HG02938 (cell line): ENCODE data around the gene SLC25A25.
"Not testable (repeated sequence)": the region's sequence is repeated elsewhere in the genome, so short reads cannot be mapped to it uniquely, and the experiment has no call there.

Experiments used
- ATAC-seq: cut with Tn5 transposase; IDR thresholded peaks from one replicate; pipeline ENCODE4 v1.9.1; 2021; ENCODE audit warnings: mild to moderate bottlenecking, moderate library complexity; ENCODE audit not compliant: unreplicated experiment

Gene SLC25A25

DNA sequence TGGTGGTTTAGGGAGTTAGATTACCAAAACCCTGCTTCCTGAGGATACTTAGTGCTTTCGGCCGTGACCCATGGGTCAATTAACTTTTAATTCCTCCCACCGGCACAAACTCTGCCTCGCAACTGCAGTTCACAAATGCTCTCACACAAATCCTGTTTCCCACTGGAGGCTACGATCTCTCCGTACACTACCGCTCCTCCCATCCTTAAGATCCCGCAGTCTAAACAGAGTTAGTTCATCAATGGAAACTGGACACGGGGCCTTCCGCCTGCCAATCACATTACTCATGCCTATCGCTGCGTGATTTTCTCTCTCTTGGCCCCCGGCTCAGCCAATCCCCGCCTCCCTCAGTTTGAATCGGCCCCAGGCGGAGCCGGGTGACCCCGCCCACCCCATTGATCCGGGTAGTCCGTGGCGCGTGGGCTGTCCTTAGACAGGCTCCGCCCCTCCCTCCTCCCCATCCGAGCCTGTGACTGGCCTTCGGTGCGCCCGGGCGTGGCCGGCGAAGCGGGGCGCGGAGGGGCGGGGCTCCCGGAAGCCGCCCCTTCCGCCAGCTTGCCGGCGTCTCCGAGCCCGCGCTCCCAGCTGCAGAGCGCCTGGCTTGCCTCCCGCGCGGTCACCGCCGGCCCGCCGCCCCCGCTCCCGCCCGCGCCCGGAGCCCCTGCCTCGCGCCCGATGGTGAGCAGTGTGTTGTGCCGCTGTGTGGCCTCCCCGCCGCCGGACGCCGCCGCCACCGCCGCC lies at the start of gene SLC25A25:
TSS of gene SLC25A25 (plus strand) at position 588 of the 741 bp plus-strand sequence. CDS start at position 676, 88 bp downstream.
- ATAC-seq = peak; percentile 65

DNA sequence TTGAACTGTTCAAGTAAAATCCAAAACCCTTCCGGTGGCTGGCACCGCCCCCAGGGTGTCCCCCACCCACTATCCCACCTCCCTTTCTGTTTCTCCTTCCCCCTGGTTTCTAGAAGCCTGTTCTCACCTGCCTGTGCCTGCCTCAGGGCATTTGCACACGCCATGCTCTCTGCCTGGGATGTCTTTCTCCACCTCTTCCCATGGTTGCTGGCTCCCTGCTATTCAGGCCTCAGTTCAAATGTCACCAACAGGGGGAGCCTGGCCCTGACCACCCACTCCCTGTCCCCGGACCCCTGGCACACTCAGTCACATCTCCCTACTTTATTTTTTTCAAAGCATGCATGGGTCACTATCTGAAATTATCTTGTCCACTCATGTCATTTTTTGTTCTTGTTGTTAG lies 47.3 kb upstream of the SLC25A25 start:
- ATAC-seq = no peak

DNA sequence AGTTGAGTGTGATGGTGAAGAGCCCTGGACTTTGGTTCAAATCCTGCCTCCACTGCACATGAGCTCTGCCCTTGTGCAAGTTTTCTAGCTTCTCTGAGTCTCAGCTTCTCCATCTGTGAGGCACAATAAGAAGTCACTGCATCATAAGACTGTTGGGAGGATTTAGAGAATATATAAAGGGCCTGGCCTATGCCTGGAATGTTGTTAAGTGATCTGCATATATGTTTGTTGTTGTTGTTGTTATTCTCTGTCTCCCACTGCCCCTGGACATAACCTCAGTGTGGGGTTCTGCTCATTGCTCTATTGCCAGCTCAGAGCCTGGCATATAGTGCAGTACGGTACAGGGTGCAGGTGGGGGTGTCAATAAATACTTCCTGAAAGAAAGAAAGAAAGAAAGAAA lies 46.9 kb upstream of the SLC25A25 start:
- ATAC-seq = no peak

DNA sequence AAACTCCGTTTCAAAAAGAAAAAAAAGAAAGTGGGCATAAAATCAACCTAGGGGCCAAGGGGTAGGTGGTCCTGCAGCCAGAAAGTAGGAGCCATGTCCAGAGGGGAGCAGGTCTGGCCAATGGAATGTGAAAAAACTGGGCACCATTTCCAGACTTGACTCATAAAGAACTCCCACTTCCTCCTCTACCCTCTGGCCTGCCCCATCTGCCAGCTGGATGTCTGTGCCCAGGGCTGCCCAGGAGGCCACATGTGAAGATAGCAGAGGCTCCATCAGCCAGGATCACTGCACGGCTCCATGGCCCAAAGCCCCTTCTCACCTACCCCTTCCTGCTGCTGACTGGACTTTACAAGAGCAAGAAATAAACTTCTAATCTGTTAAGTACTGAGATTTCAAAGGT lies 45.1 kb upstream of the SLC25A25 start:
- ATAC-seq = no peak

DNA sequence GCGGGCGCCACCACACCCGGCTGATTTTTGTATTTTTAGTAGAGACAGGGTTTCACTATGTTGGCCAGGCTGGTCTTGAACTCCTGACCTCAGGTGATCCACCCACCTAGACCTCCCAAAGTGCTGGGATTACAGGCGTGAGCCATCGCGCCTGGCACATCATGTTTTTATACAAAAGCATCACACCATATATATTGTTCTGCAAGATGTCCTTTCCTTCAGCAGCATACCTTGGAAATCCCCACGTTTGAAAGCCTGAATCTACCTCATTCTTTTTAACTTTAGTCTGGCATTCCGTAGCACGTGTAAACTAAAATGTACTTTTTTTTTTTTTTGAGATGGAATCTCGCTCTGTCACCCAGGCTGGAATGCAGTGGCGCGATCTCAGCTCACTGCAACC lies 44.4 kb upstream of the SLC25A25 start:
- not testable (repeated sequence) for ATAC-seq

DNA sequence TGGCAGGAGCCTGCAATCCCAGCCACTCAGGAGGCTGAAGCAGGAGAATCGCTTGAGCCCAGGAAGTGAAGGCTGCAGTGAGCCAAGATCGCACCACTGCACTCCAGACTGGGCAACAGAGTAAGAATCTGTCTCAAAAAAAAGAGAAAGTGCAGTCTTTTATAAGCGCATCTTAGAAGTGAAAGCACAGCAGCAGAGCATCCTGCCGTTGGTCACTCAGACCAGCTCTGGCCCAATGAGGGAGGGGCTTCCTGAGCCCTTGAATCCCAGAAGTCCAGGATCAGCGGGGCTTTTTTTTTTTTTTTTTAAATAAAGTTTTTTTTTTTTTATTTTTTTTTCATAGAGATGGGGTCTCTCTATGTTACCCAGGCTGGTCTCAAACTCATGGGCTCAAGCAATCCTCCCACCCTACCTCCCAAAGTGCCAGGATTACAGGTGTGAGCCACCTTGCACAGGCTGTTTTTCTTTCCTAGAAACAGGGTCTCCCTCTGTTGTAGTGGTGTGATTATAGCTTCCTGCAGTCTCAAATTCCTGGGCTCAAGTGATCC lies 43.2 kb upstream of the SLC25A25 start:
- ATAC-seq = no peak

DNA sequence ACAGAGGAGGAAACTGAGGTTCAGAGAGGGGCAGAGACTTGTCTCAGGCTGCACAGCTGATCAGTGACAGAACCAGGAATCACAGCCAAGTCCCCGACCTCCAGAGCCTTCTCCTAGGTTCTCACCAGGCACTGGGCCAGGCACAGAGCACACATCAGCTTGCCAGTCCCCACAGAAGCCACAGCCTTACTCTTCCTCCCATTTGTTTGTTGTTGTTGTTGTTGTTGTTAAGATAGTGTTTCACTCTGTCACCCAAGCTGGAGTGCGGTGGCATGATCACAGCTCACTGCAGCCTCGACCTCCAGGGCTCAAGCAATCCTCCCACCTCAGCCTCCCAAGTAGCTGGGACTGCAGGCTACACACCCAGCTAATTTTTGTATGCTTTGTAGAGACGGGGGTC lies 42.3 kb upstream of the SLC25A25 start:
- ATAC-seq = no peak

DNA sequence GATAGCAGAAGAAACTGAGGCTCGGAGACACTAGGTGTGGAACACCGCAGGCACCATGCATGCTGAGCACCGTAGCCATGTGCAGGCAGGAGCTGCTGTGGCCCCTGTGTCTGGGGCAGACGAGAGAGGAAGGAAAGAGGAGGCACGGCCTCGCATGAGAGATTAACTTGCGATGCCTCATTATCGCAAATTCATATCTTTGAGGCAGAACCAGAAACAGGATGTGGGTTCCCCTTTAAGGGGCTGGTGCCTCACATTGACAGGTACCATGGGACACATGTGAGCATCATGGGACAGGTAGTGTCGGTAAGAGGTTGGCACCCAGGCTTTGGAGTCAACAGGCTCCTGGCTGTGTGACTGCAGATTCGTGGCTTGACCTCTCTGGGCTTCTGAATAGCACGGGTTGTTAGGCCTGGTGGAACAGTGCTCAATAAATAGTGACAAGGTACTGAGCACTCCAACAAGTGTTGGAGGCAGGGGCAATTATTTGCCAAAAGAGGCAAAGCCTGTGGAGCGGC lies 41.7 kb upstream of the SLC25A25 start:
- ATAC-seq = no peak

DNA sequence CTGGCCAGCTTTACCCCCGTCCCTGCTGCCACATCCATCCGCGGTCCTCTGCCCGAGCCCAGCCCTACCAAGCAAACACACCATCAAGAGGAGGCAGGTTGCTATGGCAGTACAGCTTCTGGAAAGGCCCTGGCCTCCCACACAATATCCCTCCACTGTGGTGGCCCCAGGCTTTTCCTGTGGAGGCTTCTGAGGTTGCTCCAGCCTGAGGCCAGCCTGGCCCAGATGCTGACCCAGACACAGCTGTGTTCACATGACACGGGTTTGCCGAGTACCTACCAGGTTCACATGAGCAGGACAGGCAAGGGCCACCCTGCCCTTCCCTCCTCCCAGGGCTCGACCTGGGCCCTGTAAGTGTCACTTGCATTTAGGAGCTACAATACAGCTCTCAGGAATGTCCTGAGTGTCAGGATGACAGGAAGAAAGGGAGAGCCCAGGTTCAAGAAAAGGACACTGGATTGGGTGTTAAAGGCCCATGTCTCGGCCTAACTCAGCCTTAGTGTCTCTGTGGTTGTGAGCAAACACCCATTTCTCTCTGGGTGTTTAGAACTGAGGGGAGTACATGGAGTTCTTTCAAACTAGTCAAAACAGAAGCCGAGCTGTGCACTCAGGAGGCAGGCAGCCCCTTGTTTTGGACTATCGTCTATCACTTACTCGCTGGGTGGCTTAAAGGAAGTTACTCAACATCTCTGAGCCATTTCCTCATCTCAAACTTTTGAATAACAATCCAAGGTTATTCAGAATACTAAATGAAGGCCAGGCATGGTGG lies 41.1 kb upstream of the SLC25A25 start:
- ATAC-seq = no peak

DNA sequence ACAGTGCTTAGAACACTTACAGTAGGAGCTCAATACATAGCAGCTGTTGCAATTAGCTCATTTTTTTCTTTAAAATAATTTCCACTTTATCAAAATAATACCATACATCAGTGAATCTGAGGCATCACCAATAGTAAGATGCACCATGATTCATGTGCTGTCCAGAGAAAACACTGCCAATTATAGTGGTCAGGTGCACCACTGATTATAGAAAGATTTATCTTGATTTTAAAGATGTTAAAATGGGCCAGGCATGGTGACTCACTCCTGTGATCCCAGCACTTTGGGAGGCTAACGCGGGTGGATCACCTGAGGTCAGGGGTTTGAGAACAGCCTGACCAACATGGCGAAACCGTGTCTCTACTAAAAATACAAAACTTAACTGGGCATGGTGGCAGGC lies 40.3 kb upstream of the SLC25A25 start:
- no peak for ATAC-seq

DNA sequence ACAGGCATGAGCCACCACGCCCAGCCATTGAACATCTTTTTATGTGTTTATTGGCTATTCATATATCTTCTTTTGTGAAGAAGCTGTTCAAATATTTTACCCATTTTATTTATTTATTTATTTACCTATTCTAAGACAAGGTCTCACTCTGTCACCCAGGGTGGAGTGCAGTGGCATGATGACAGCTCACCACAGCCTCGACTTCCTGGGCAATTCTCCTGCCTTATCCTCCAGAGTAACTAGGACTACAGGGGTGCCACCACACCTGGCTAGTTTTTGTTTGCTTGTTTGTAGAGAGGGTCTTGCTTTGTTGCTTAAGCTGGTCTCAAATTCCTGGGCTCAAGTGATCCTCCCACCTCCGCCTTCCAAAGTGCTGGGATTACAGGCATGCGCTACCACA lies 34.4 kb upstream of the SLC25A25 start:
- ATAC-seq = no peak

DNA sequence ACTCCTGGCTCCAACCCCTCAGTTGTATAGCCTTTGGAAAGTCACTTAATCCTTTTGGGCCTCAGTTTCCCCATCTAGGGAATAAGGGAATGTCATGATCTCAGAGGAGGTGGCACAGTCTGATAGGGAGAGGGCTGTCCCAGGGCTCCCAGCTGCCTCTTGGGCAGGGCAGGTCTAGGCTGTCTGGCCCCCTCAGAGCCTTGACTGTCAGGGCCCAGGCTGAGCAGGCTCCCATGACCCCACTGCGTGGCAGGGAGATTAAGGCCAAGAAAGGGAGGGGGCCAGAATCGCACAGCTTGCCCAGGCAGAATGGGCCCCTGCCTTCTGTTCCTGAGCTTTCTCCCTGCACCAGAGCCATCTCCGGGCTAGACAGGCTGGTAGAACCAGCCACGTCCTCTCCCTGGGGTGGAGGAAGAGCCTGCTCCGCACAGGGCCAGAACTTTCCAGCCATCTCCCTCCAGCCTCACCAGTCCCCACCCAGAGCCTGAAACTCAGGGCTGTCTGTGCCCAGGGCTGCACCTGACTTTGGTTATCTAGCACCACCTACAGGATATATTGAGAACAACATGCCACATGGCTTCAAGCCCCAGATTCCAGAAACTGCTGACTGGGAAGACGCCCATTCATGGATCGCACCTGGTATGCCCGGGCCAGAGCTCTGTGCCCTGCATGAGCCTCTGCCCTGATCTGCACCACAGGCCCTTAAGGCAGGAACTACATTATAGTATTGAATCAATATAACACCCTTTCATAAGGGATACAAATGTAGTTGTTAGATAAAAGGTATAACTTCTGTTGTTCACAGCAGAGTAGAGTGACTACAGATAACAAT lies 33.0 kb upstream of the SLC25A25 start:
- no peak for ATAC-seq

DNA sequence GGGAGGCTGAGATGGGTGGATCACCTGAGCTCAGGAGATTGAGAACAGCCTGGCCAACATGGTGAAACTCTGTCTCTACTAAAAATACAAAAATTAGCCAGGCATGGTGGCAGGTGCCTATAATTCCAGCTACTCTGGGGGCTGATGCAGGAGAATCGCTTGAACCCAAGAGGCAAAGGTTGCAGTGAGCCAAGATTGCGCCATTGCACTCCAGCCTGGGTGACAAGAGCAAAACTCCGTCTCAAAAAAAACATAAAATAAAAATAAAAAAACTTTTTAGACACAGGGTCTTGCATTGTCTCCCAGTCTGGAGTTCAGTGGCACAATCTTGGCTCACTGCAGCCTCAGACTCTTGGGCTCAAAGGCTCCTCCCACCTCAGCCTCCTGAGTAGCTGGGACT lies 31.5 kb upstream of the SLC25A25 start:
- not testable (repeated sequence) for ATAC-seq

DNA sequence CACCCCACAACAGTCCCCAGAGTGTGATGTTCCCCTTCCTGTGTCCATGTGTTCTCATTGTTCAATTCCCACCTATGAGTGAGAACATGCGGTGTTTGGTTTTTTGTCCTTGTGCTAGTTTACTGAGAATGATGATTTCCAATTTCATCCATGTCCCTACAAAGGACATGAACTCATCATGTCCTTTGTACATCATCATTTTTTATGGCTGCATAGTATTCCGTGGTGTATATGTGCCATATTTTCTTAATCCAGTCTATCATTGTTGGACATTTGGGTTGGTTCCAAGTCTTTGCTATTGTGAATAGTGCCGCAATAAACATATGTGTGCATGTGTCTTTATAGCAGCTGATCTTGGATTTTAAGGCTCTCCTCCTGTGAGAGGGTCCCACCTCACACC lies 27.2 kb upstream of the SLC25A25 start:
- ATAC-seq = not testable (repeated sequence)

DNA sequence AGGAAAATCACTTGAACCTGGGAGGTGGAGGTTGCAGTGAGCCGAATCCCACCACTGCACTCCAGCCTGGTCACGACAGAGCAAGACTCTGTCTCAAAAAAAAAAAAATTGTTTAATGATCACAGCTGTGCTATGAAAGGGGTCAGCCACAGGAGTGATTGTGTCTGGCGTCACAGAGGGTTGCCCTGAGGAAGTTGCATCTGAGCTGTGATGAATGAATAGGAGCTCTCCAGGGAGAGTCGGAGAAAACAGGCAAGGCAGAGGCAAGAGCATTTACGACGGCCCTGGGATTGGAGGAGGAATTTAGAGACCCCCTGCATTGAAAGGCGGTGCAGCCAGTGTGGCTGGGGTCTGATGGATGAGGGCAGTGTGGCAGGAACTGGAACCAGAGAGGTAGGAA lies 26.0 kb upstream of the SLC25A25 start:
- no peak for ATAC-seq

DNA sequence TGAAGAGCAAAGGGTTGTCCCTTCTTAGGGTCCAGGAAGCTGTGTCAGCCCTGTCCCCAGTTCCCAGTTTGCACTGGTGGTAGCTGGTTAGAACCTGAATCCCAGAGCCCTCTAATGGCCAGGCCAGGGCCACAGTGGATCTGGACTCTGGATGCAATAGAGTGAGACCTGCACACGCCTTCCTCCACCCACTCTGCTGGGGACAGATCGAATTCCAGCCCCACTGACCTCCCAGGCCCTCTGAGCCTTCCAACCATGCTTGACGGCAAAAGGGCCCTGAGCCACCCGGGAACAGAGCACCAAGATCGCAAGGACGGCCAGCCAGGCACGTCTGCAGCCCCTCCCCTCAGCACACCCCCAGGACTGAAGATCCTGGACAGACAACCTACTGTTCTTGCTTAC lies 24.6 kb upstream of the SLC25A25 start:
- ATAC-seq = no peak

DNA sequence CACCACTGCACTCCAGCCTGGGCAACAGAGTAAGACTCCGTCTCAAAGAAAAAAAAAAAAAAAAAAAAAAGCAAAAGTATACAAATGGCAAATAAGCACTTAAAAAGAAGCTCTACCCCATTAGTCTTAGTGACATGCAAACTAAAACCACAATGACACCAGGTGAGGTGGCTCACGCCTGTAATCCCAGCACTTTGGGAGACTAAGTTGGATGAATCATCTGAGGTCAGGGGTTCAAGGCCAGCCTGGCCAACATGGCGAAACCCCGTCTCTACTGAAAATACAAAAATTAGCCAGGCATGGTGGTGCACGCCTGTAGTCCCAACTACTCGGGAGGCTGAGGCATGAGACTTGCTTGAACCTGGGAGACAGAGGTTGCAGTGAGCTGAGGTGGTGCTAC lies 22.6 kb upstream of the SLC25A25 start:
- not testable (repeated sequence) for ATAC-seq

DNA sequence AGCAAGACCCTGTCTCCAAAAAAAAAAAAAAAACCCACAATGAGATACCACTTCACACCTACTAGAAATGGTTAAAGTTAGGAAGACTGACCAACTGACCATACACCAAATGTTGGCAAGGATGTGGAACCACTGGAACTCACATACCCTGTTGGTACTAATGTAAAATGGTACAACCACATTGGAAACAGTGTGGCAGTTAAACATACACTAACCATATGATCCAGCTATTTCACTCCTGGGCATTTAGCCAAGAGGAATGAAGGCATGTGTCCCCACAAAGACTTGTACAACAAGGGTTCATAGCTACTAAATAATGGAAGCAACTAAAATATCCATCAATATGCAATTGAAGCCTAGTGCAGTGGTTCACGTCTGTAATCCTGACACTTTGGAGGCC lies 22.2 kb upstream of the SLC25A25 start:
- ATAC-seq = no peak

DNA sequence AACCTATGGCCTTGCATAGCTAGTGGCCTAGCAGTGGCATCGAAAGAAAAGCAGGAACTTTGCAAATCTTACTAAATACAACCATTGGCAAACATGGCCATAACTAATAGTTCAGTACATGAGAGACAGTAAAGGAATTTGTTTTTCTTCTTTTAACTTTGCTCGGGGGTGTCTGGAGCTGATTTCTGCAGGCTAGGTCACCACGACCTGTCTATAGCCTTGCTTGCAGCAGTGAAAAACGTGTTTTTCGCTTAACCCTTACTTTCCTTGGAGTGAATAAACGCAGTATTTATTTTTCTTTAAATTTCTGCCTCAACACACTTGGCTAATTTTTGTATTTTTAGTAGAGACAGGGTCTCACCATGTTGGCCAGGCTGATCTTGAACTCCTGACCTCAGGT lies 20.8 kb upstream of the SLC25A25 start:
- ATAC-seq = no peak

DNA sequence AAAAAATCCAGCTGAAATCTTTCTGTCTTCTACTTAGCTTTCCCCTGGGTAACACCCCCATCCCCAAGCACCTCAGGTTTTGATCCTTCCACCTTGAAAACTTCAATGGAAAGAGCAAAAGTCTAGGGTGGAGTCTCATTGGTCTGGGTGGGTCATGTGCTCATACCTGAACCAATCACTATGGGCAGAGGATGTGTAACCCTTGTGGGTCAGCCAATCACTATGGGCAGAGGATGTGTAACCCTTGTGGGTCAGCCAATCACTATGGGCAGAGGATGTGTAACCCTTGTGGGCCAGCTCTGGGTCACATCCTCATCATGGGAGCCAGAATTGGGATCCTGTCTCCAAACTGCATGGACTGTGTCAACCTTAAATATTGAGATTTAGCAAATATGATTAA lies 19.4 kb upstream of the SLC25A25 start:
- no peak for ATAC-seq

DNA sequence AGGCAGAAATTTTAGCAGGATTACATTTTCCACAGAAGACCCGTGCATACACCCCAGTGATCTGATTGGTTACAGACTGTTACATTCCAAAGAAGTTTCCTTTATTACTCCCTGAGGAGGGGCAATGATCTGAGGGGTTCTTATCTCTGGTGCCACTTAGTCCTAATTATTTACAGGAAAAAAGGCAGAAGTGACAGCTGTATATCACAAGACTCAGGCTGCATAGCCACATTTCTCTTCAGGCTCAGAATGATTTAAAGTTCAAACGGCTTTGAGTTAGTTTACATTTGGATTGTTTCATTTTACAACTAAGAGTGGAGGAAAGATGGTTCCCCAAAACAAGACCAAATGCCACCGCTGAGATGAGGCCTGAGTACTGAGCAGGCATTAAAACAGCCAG lies 18.2 kb upstream of the SLC25A25 start:
- ATAC-seq = no peak
